Liver (tissue), 9 donors: ENCODE measurements around the gene DARS1. TPM values are rescaled to one million over a fixed set of nuclear protein-coding genes. Genes with fewer than 3 reads are reported as not detected.

Source experiments
- DNase-seq: peaks from one replicate; pipeline ENCODE4 v3.0.0-alpha.2; 2017; ENCODE audit warnings: low spot score
- H3K27ac ChIP-seq, 2 donors: one replicate each; pipeline ENCODE4 v1.7.0; 2013; ENCODE audit warnings: inconsistent platforms in 2 of 2, low read length in 2 of 2, control low read depth in 1 of 2, low read depth in 1 of 2, mild to moderate bottlenecking in 1 of 2
- H3K27me3 ChIP-seq, 4 donors: one replicate each; pipeline versions ENCODE4 v1.6.1 to v1.7.0; 2013; ENCODE audit warnings: low read length in 3 of 4, inconsistent platforms in 1 of 4, mild to moderate bottlenecking in 1 of 4, moderate library complexity in 1 of 4; ENCODE audit not compliant: control insufficient read depth in 4 of 4, insufficient read depth in 4 of 4
- H3K36me3 ChIP-seq, 4 donors: one replicate each; pipeline versions ENCODE4 v1.6.1 to v1.7.0; 2013; ENCODE audit warnings: low read length in 3 of 4, mild to moderate bottlenecking in 3 of 4, low read depth in 1 of 4, moderate library complexity in 1 of 4; ENCODE audit not compliant: control insufficient read depth in 4 of 4, insufficient read depth in 3 of 4
- H3K4me1 ChIP-seq, 4 donors: one replicate each; pipeline versions ENCODE4 v1.6.1 to v1.7.0; 2013; ENCODE audit warnings: low read length in 3 of 4, mild to moderate bottlenecking in 3 of 4, moderate library complexity in 1 of 4; ENCODE audit not compliant: control insufficient read depth in 4 of 4, insufficient read depth in 4 of 4
- H3K4me3 ChIP-seq, 3 donors: one replicate each; pipeline versions ENCODE4 v1.6.1 to v1.7.0; 2013; ENCODE audit warnings: low read length in 3 of 3, control low read depth in 1 of 3, low read depth in 1 of 3, mild to moderate bottlenecking in 1 of 3
- H3K9ac ChIP-seq, 2 donors: one replicate each; pipeline ENCODE4 v1.7.0; 2013; ENCODE audit warnings: low read length in 2 of 2, mild to moderate bottlenecking in 2 of 2, moderate library complexity in 2 of 2, control low read depth in 1 of 2, low read depth in 1 of 2
- H3K9me3 ChIP-seq, 4 donors: one replicate each; pipeline versions ENCODE4 v1.6.1 to v1.7.0; 2013; ENCODE audit warnings: low read length in 3 of 4; ENCODE audit not compliant: control insufficient read depth in 4 of 4
- FOXA1 ChIP-seq: IDR thresholded peaks from 2 replicates; pipeline ENCODE4 v1.6.1; 2016; ENCODE audit warnings: antibody characterized with exemption
- FOXA2 ChIP-seq: IDR thresholded peaks from 2 replicates; pipeline ENCODE4 v1.6.1; 2016; ENCODE audit warnings: antibody characterized with exemption
- GABPA ChIP-seq, 2 donors: IDR thresholded peaks in 1 of 2; conservative IDR thresholded peaks in 1 of 2; 2 replicates each; pipeline ENCODE4 v1.6.1; 2016; ENCODE audit warnings: antibody characterized with exemption in 2 of 2, mild to moderate bottlenecking in 1 of 2, moderate library complexity in 1 of 2
- HNF4A ChIP-seq, 2 donors: conservative IDR thresholded peaks; 2 replicates each; pipeline ENCODE4 v1.6.1; 2016; ENCODE audit warnings: antibody characterized with exemption in 2 of 2, mild to moderate bottlenecking in 2 of 2
- NR2F2 ChIP-seq: IDR thresholded peaks from 2 replicates; pipeline ENCODE4 v1.6.1; 2016; ENCODE audit warnings: antibody characterized with exemption
- RAD21 ChIP-seq, 2 donors: IDR thresholded peaks; 2 replicates each; pipeline ENCODE4 v1.6.1; 2016; ENCODE audit warnings: antibody characterized with exemption in 2 of 2, mild to moderate bottlenecking in 2 of 2
- RXRA ChIP-seq, 2 donors: IDR thresholded peaks; 2 replicates each; pipeline ENCODE4 v1.6.1; 2017 to 2018; ENCODE audit warnings: antibody characterized with exemption in 2 of 2, mild to moderate bottlenecking in 1 of 2
- SP1 ChIP-seq: IDR thresholded peaks from 2 replicates; pipeline ENCODE4 v1.6.1; 2018; ENCODE audit warnings: antibody characterized with exemption, mild to moderate bottlenecking
- TAF1 ChIP-seq: conservative IDR thresholded peaks from 2 replicates; pipeline ENCODE4 v1.6.1; 2016; ENCODE audit warnings: antibody characterized with exemption, mild to moderate bottlenecking
- YY1 ChIP-seq: IDR thresholded peaks from 2 replicates; pipeline ENCODE4 v1.6.1; 2016; ENCODE audit warnings: antibody characterized with exemption, mild to moderate bottlenecking
- WGBS: extraction: QIAGEN DNeasy Blood & Tissue Kit; methylation state at CpG from one replicate; pipeline ENCODE4 v1.1.7; 2013; 5-methylcytosine and 5-hydroxymethylcytosine counted together
- polyA plus RNA-seq, 2 donors: library from polyadenylated mRNA; stranded (reverse) in 1 of 2; unstranded in 1 of 2; fragments of 200-250 nt in 1 of 2; fragments of >200 nt in 1 of 2; fragmentation: Nextera tagmentation in 1 of 2; extraction: Ambion mirVana in 1 of 2; gene quantifications; one replicate each; pipeline versions ENCODE4 v1.2.1 to v1.2.3, GENCODE V29; 2013 to 2015
- total RNA-seq, 2 donors: library from RNA; depleted of rRNA; stranded (reverse); fragments of >200 nt; gene quantifications; one replicate each; pipeline ENCODE4 v1.2.3, GENCODE V29; 2014
- TF ChIP-seq, protein P1 (sequence below): fragments of 150-350 bp; IDR thresholded peaks from 2 replicates; pipeline ENCODE4 v1.5.1; 2017; ENCODE audit warnings: improper control_type of control experiment, low read depth, low read length; ENCODE audit not compliant: missing input control
- TF ChIP-seq, protein P2 (sequence below): IDR thresholded peaks from 2 replicates; pipeline ENCODE4 v1.6.1; 2016; ENCODE audit warnings: antibody characterized with exemption, mild to moderate bottlenecking
- TF ChIP-seq, protein P3 (sequence below): IDR thresholded peaks from 2 replicates; pipeline ENCODE4 v1.6.1; 2016; ENCODE audit warnings: antibody characterized with exemption
- TF ChIP-seq, protein P4 (sequence below): IDR thresholded peaks from 2 replicates; pipeline ENCODE4 v1.6.1; 2016; ENCODE audit warnings: antibody characterized with exemption
- donor health status: healthy.
- donor health status: healthy.
- donor health status: healthy.
- donor health status: healthy.
- donor health status: healthy.

DARS1 gene
- total and polyA plus RNA-seq, 4 donors, result 25.0 to 44.1 (median 32.6) TPM

DNA sequence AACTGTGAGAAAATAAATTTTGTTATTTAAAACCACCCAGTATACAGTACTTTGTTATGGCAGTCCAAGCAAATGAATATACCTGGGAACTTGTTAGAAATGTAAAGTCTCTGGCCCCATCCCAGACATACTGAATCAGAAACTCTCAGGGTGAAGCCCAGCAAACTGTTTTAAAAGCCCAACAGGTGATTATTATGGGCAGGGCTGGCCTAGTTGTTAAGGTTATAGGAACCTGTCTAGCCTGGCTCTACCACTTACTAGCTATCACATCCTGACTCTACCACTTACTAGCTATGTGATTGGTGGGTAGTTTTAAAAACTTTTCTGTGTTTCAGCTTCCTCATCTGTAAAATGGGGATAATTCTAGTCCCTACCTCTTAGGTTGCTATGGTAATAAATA is 8.0 kb upstream of the DARS1 start:
- Histone ChIP-seq H3K27me3 (no peaks in the 10 kb centered on the region), H3K9ac (no peak overlapping the region), H3K9me3 (no peaks in the 10 kb centered on the region), H3K36me3 (no peaks in the 10 kb centered on the region), H3K27ac (no peak overlapping the region), H3K4me3 (no peak overlapping the region), H3K4me1 (no peaks in the 10 kb centered on the region)
- TF ChIP-seq HNF4A (conservative IDR thresholded peaks at IDR 0.05) (no peak), RXRA (IDR thresholded peaks at IDR 0.05) (no peak), FOXA2 (no peak)
- TF ChIP-seq, protein P1, sequence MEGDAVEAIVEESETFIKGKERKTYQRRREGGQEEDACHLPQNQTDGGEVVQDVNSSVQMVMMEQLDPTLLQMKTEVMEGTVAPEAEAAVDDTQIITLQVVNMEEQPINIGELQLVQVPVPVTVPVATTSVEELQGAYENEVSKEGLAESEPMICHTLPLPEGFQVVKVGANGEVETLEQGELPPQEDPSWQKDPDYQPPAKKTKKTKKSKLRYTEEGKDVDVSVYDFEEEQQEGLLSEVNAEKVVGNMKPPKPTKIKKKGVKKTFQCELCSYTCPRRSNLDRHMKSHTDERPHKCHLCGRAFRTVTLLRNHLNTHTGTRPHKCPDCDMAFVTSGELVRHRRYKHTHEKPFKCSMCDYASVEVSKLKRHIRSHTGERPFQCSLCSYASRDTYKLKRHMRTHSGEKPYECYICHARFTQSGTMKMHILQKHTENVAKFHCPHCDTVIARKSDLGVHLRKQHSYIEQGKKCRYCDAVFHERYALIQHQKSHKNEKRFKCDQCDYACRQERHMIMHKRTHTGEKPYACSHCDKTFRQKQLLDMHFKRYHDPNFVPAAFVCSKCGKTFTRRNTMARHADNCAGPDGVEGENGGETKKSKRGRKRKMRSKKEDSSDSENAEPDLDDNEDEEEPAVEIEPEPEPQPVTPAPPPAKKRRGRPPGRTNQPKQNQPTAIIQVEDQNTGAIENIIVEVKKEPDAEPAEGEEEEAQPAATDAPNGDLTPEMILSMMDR, result no peak
- DNase-seq, result no peak

DNA sequence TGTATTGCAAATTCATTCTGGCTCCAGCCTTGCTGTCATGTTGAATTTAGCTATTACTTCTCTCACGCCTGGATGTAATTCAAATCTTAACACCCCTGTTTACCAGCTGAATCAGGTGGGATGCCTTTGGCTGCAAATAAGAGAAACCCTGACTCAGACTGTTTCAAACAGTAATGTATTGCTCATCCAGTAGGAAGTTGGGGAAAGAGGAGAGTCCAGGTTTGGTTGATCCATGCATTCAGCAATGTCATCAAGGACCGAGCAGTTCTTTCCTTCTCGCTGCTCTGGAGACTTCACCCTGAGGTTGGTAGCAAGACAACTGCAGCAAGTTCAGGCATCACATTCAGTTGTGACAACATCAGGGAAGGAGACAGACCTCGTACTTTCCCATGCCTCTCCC is 6.4 kb upstream of the DARS1 start:
- TF ChIP-seq, protein P2, sequence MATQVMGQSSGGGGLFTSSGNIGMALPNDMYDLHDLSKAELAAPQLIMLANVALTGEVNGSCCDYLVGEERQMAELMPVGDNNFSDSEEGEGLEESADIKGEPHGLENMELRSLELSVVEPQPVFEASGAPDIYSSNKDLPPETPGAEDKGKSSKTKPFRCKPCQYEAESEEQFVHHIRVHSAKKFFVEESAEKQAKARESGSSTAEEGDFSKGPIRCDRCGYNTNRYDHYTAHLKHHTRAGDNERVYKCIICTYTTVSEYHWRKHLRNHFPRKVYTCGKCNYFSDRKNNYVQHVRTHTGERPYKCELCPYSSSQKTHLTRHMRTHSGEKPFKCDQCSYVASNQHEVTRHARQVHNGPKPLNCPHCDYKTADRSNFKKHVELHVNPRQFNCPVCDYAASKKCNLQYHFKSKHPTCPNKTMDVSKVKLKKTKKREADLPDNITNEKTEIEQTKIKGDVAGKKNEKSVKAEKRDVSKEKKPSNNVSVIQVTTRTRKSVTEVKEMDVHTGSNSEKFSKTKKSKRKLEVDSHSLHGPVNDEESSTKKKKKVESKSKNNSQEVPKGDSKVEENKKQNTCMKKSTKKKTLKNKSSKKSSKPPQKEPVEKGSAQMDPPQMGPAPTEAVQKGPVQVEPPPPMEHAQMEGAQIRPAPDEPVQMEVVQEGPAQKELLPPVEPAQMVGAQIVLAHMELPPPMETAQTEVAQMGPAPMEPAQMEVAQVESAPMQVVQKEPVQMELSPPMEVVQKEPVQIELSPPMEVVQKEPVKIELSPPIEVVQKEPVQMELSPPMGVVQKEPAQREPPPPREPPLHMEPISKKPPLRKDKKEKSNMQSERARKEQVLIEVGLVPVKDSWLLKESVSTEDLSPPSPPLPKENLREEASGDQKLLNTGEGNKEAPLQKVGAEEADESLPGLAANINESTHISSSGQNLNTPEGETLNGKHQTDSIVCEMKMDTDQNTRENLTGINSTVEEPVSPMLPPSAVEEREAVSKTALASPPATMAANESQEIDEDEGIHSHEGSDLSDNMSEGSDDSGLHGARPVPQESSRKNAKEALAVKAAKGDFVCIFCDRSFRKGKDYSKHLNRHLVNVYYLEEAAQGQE, result no peak
- H3K4me3 ChIP-seq, result no peak overlapping the region
- H3K36me3 ChIP-seq, result no peaks in the 10 kb centered on the region
- H3K27me3 ChIP-seq, result no peaks in the 10 kb centered on the region
- no peak for DNase-seq
- H3K27ac ChIP-seq, result no peak overlapping the region
- no peaks in the 10 kb centered on the region for H3K9me3 ChIP-seq
- H3K4me1 ChIP-seq, result no peaks in the 10 kb centered on the region
- no peak overlapping the region for H3K9ac ChIP-seq
- WGBS, result 96% methylated on average over 4 of the region's 4 CpGs

DNA sequence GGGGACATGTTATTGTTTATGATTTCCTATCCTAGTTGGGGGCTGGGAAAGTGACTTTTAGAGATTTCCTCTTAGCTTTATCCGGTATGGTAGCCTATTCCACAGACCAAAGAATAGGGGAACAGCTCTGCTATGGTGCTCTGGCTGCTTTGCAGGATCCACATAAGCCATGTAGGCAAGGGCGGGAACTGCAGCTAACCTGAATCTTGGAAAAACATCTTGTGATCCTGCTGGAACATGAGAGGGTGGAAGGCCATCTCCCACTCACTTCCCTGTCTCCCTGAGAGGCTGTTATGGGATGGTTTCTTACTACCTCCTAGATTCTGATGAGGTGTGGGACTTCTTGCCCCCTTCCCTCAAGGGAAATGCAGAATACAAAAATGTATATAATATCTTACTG is 2.0 kb upstream of the DARS1 start:
- Histone ChIP-seq H3K4me1 (peaks cover 0 to 6% (median 3%) of the 10 kb centered on the region in 4 donors), H3K27ac (no peak overlapping the region), H3K4me3 (no peak overlapping the region), H3K9me3 (no peaks in the 10 kb centered on the region), H3K27me3 (no peaks in the 10 kb centered on the region), H3K36me3 (no peaks in the 10 kb centered on the region), H3K9ac (no peak overlapping the region)
- WGBS, result 92% methylated on average over 2 of the region's 2 CpGs
- no peak for DNase-seq
- TF ChIP-seq, protein P3, sequence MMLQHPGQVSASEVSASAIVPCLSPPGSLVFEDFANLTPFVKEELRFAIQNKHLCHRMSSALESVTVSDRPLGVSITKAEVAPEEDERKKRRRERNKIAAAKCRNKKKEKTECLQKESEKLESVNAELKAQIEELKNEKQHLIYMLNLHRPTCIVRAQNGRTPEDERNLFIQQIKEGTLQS, result no peak
- TF ChIP-seq RAD21 (IDR thresholded peaks at IDR 0.05) (no peak), SP1 (no peak), RXRA (IDR thresholded peaks at IDR 0.05) (no peak), YY1 (no peak), NR2F2 (no peak), HNF4A (conservative IDR thresholded peaks at IDR 0.05) (no peak), TAF1 (no peak), GABPA (IDR thresholded peaks at IDR 0.05 in 1 of 2, conservative IDR thresholded peaks at IDR 0.05 in 1 of 2) (no peak), FOXA2 (no peak), FOXA1 (no peak)
- TF ChIP-seq, protein P1, result no peak
- TF ChIP-seq, protein P4, sequence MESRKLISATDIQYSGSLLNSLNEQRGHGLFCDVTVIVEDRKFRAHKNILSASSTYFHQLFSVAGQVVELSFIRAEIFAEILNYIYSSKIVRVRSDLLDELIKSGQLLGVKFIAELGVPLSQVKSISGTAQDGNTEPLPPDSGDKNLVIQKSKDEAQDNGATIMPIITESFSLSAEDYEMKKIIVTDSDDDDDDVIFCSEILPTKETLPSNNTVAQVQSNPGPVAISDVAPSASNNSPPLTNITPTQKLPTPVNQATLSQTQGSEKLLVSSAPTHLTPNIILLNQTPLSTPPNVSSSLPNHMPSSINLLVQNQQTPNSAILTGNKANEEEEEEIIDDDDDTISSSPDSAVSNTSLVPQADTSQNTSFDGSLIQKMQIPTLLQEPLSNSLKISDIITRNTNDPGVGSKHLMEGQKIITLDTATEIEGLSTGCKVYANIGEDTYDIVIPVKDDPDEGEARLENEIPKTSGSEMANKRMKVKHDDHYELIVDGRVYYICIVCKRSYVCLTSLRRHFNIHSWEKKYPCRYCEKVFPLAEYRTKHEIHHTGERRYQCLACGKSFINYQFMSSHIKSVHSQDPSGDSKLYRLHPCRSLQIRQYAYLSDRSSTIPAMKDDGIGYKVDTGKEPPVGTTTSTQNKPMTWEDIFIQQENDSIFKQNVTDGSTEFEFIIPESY, result no peak
- TF ChIP-seq, protein P2, result no peak
